ENCODE results near the gene SUFU. TPM values are rescaled to one million over a fixed set of nuclear protein-coding genes. Genes with fewer than 3 reads are reported as not detected.
A peak's percentile ranks its signal among the peaks of the same experiment; 100 is the strongest.

SUFU gene
- total RNA-seq, 1 donor from 2014 or later, result 0.79 TPM

- Histone ChIP-seq H3K4me3 (ENCODE audit: low read depth, low read length) (no peak overlapping the region), H3K27me3 (ENCODE audit: control insufficient read depth, insufficient read depth, low read length) (no peaks in the 10 kb centered on the region), H3K36me3 (ENCODE audit: control insufficient read depth, insufficient read depth, low read length) (no peaks in the 10 kb centered on the region)
- TF ChIP-seq CTCF (IDR thresholded peaks at IDR 0.05; ENCODE audit: insufficient read depth, low read length, severe bottlenecking), result no peak
- DNase-seq (ENCODE audit: low read depth) (no peak), FAIRE-seq (no peak)
Observed at GRCh38 chr10:102586858-102587257, 83.1 kb downstream of the SUFU start.

DNA sequence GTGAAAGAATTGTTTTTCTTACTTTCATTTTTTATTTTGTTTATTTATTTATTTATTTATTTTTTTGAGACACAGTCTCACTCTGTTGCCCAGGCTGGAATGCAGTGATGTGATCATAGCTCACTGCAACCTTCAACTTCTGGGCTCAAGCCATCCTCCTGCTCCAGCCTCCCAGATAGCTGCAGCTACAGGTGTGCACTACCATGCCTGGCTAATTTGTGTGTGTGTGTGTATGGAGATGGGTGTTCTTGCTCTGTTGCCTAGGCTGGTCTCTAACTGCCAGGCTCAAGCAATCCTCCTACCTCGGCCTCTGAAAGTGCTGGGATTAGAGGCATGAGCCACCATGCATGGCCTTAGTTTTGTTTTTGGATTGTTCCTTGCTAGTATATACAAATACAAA, 85.1 kb downstream of the SUFU start:
- no peak overlapping the region for H3K4me3 ChIP-seq (ENCODE audit: low read depth, low read length)
- DNase-seq (ENCODE audit: low read depth), result no peak
- peaks cover 2% of the 10 kb centered on the region for H3K36me3 ChIP-seq (ENCODE audit: control insufficient read depth, insufficient read depth, low read length)
- TF ChIP-seq CTCF (IDR thresholded peaks at IDR 0.05; ENCODE audit: insufficient read depth, low read length, severe bottlenecking), result no peak
- no peak for FAIRE-seq
- no peaks in the 10 kb centered on the region for H3K27me3 ChIP-seq (ENCODE audit: control insufficient read depth, insufficient read depth, low read length)

- Histone ChIP-seq H3K27me3 (ENCODE audit: control insufficient read depth, insufficient read depth, low read length) (no peaks in the 10 kb centered on the region), H3K4me3 (ENCODE audit: low read depth, low read length) (no peak overlapping the region), H3K36me3 (ENCODE audit: control insufficient read depth, insufficient read depth, low read length) (peaks cover 4% of the 10 kb centered on the region)
- TF ChIP-seq CTCF (IDR thresholded peaks at IDR 0.05; ENCODE audit: insufficient read depth, low read length, severe bottlenecking), result no peak
- DNase-seq (ENCODE audit: low read depth) (no peak), FAIRE-seq (no peak)
Observed at GRCh38 chr10:102593074-102593803, 89.5 kb downstream of the SUFU start.

GRCh38 chr10:102593804-102594079, 90.0 kb downstream of the SUFU start:
- FAIRE-seq (no peak), DNase-seq (ENCODE audit: low read depth) (no peak)
- no peak for TF ChIP-seq CTCF (IDR thresholded peaks at IDR 0.05; ENCODE audit: insufficient read depth, low read length, severe bottlenecking)
- Histone ChIP-seq H3K4me3 (ENCODE audit: low read depth, low read length) (no peak overlapping the region), H3K36me3 (ENCODE audit: control insufficient read depth, insufficient read depth, low read length) (peaks cover 5% of the 10 kb centered on the region), H3K27me3 (ENCODE audit: control insufficient read depth, insufficient read depth, low read length) (no peaks in the 10 kb centered on the region)

GRCh38 chr10:102595293-102595692, 91.5 kb downstream of the SUFU start:
- DNase-seq (ENCODE audit: low read depth) (no peak), FAIRE-seq (no peak)
- H3K27me3 ChIP-seq (ENCODE audit: control insufficient read depth, insufficient read depth, low read length), result no peaks in the 10 kb centered on the region
- no peak overlapping the region for H3K4me3 ChIP-seq (ENCODE audit: low read depth, low read length)
- peaks cover 10% of the 10 kb centered on the region for H3K36me3 ChIP-seq (ENCODE audit: control insufficient read depth, insufficient read depth, low read length)
- TF ChIP-seq CTCF (IDR thresholded peaks at IDR 0.05; ENCODE audit: insufficient read depth, low read length, severe bottlenecking), result no peak

DNA sequence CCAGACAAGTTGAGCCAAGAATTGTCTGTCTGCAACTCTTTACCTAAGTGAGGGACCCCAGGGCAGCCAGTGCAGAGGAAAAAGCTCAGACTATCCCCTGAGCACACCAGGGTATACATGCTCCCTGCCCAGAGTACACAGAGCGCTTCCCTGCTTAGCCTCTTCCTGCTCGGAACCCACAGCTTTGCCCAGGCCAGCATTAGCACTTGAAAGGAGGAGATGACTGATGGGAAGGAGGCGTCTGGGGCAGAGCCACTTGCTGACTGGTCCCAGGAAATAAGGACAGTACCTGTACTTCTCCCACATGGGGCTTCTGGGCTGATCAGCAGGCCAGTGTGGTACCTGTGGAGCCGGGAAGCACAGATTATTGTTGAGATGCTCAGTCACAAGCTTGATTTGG, 92.1 kb downstream of the SUFU start:
- DNase-seq (ENCODE audit: low read depth) (peak; percentile 7), FAIRE-seq (no peak)
- Histone ChIP-seq H3K36me3 (ENCODE audit: control insufficient read depth, insufficient read depth, low read length) (peaks cover 10% of the 10 kb centered on the region), H3K4me3 (ENCODE audit: low read depth, low read length) (no peak overlapping the region), H3K27me3 (ENCODE audit: control insufficient read depth, insufficient read depth, low read length) (no peaks in the 10 kb centered on the region)
- TF ChIP-seq CTCF (IDR thresholded peaks at IDR 0.05; ENCODE audit: insufficient read depth, low read length, severe bottlenecking), result no peak

All from bronchial epithelial cell (primary cell).